NCI-H1092 (cell line): ENCODE results near the gene FCN2.

ENCODE experiments used
- DNase-seq: peaks from one replicate; lab custom pipeline; 2025; lab: John Stamatoyannopoulos, UW

FCN2 gene

DNA sequence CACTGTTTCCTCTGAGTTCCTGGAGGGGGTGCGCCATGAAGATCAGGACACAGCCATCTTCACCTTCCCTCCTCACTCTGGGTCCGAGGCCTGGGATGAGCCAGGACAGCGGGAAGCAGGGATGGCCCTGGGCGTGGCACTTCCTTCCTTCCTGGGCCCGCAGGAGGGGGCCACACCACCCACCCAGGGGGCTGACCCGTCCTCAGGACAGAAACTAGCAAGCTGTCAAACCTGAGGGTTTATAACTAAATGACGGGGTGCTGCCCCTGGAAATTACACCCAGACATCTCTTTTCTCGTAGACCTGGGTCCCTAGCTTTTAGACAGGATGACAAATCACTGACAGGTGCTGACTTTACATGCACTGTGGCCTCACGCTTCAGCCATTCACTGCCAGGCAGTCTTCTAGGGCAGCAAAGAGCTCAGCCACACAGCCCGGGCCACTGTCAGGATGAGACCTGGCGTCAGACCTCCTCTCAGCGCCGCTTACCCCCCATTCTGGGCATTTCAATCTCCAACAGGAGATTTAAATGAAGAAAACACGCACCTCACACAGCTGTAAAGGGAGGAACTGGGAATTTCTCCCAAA is 8.1 kb downstream of the FCN2 start:
- DNase-seq, result no peak

- no peak for DNase-seq
Measured at GRCh38 chr9:134889386-134890154, 9.0 kb downstream of the FCN2 start.

- no peak for DNase-seq
Measured at GRCh38 chr9:134890155-134890495, 9.5 kb downstream of the FCN2 start.

DNA sequence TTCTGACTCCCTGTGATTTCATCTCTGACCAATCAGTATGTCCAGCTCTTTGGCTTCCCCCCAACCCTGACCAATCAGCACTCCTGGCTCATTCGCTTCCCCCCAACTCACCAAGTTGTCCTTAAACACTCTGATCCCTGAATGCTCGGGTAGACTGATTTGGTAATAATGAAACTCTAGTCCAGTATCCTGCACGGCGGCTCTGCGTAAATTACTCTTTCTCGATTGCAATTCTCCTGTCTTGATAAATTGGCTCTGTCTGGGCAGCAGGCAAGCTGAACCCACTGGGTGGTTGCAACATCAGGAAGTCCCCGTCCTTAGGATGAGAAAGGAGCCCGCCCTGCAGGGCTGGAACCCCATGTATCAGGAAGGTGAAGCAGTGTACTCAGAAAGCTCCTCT is 10.4 kb downstream of the FCN2 start:
- no peak for DNase-seq

- DNase-seq, result no peak
Measured at GRCh38 chr9:134891713-134892112, 11.1 kb downstream of the FCN2 start.

DNA sequence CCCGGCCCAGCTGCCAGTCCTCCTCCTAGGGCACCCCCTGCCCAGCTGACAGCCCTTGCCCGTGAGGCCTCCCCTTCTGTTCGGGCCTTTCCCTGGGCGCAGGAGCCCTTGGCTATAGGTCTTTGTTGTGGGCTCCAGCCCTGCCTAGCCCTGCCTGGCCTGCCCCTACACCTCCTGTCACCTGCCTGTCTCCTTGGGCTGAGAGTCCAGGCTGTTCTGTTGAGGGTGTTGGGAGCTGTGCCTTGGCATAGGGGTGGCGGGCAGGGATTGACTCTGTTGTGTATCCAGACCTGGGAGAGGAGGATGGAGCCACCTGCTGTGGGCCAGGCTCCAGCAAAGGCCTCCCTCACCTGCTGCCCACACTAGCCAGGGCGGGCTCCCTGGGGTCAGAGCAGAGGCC is 11.6 kb downstream of the FCN2 start:
- no peak for DNase-seq

GRCh38 chr9:134892820-134893420 is 12.3 kb downstream of the FCN2 start:
- DNase-seq, result no peak

DNA sequence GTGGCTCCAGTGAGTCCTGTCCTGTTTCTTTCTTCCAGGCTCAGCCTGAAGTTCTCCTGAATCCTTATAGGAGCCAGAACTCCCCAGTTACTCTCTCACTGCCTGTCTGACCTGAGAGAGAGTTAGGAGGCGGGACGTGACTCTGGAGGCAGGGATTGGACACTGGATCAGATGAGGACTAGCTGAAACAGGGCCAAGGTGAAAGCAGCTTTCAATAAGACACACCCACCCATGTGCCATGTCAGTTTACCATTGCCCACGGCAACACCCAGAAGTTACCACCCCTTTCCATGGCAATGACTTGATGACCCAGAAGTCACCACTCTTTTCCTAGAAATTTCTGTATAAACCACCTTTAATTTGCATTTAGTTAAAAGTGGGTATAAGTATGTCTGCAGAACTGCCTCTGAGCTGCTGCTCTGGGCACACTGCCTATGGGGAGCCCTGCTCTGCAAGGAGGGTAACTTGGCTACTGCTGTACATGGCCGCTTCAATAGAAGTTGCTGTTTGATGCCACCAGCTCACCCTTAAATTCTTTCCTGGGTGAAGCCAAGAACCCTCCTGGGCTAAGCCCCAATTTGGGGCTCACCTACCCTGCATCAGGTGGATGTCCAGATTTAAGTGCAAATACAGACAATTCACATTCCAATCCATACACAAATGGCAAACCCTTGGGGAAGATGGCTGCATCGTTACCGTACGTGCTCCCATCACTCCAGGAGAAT is 13.7 kb downstream of the FCN2 start:
- DNase-seq, result no peak

- DNase-seq, result no peak
Measured at GRCh38 chr9:134895097-134895496, 14.5 kb downstream of the FCN2 start.

DNA sequence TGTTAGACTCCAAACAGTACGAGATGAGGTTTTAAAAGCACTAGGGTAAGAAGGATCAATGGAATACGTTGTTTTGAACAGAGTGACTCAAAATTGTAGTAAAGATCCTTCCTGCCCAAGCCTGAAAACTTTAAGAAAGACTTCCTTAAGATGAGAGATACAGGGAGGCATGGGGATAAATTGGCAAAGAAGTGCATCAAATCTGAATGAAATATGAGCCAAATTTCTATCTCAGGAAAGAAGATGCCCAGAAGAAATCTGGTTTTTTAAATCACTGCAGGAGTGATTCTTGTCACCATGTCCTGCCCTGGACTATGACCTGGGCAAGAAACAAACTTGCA is 14.9 kb downstream of the FCN2 start:
- DNase-seq, result no peak

GRCh38 chr9:134895908-134896833 is 15.6 kb downstream of the FCN2 start:
- DNase-seq, result no peak

DNA sequence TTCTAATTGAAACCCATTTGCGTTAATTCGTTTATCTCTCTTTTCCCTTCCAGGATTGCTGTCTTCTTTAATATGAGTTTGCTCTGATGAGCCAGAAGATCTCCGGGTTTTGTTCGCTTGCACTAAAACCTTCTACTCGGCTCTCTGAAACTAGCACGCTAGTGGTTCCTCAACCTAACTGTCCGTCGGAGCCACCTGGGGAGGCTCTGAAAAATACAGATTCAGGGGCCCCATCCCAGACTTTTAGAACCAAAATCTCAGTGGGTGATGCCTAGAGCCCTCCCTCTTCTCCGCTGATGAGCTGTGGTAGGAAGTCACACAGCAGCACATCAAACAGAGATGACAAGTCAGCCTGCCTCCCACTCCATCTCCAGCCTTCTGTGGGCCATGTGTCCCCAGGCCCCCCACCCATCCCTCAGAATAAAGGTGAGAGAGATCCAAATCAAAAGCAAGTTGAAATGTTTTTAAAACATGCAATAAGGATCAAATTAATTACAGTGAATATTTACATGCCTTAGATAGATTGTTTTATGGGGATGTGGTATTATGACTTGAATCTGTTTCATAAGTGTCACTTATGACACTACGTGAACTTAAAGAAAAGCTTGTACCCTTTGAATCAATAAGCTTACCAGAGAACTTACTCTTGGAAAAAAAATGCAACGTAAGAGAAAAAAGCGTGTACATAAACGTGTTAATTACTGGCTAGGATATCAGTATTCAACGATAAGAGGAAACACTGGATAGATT is 16.4 kb downstream of the FCN2 start:
- DNase-seq, result no peak

- DNase-seq, result no peak
Measured at GRCh38 chr9:134897584-134898170, 17.1 kb downstream of the FCN2 start.

DNA sequence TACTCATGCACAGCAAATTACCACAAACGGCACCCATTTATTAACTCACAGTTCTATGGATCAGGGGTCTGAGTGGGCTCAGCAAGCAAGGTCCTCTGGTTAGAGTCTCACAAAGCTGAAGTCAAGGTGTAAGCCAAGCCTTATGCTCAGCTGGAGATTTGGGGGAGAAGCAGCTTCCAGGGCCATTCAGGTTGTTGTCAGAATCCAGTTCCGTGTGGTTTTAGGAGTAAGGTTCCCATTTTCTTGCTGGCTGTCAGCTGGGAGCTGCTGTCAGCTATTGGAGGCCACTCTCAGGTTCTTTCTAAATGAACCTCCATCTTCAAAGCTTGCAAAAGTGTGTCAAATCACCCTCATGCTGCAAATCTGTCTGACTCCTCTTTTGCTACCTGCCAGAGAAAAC is 17.7 kb downstream of the FCN2 start:
- DNase-seq, result no peak

GRCh38 chr9:134899168-134899567 is 18.6 kb downstream of the FCN2 start:
- DNase-seq, result no peak

DNA sequence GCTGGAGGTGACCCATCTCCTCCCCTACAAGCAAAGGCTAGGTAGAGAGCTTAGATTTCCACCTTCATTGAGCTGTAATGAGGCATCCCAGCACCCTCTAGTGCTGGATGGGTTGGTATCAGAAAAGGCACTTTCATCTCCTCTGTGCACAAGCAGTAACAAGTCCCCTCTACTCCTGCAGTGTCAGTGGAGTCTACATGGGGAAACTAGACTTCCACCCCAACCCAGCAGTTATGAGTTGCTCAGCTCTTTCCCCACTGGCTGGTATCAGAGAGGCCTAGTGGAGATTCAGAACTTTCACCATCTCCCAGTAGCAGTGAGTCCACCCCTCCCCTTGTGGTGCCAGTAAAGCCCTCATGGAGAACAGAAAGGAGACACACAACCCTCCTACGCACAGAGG is 19.2 kb downstream of the FCN2 start:
- no peak for DNase-seq

GRCh38 chr9:134902936-134903335 is 22.3 kb downstream of the FCN2 start:
- no peak for DNase-seq

- DNase-seq, result no peak
Measured at GRCh38 chr9:134908524-134909309, 28.1 kb downstream of the FCN2 start.

- DNase-seq, result no peak
Measured at GRCh38 chr9:134909511-134910481, 29.2 kb downstream of the FCN2 start.
